Measurements from ENCODE around the gene PALD1. TPM values are rescaled to one million over a fixed set of nuclear protein-coding genes. Genes with fewer than 3 reads are reported as not detected.

PALD1 gene
- total and polyA plus RNA-seq, 2 of the 4 experiments (the other 2 are of a cell fraction): 0.12 to 0.18 TPM

DNA sequence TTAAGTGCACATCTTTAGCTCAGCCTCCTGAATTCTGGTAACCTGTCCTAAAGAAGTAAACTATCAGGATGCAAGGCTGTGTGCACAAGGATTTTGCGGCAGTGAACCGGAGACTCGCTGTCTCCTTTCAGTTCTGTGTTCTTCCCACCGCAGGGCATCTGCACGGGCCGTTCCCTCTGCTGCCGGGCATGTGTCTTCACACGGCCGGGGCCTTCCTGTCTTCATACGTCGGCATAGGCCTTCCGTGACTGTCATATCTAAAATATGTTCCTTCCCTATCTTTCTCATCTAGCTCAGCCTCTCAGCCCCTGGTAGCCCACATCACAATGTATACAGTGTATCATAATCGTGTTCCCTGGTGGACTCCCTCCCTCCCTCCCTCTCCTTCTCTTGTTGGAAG is 16.4 kb downstream of the PALD1 start:
- Histone ChIP-seq H3K23ac (ENCODE audit: low read depth, low read length) (no peak overlapping the region), H2AFZ (replicated peaks; ENCODE audit: low read length, poor library complexity) (no peak overlapping the region), H3K9ac (ENCODE audit: low read depth, low read length) (no peak overlapping the region), H2BK5ac (ENCODE audit: low read depth, low read length, poor library complexity, severe bottlenecking) (no peak overlapping the region), H3K9me3 (ENCODE audit: control insufficient read depth, insufficient read depth, low read length) (no peaks in the 10 kb centered on the region), H3K4ac (ENCODE audit: low read depth, low read length) (no peak overlapping the region), H4K8ac (ENCODE audit: low read depth in 2 of 2, low read length in 2 of 2) (no peak overlapping the region), H3K27ac (ENCODE audit: insufficient read depth, low read length) (no peak overlapping the region), H3K79me1 (ENCODE audit: low read depth in 1 of 2, low read length in 2 of 2) (no peaks in the 10 kb centered on the region), H3K14ac (replicated peaks; ENCODE audit: low read depth, low read length) (no peak overlapping the region), H4K91ac (ENCODE audit: insufficient read depth, low read depth, low read length) (no peak overlapping the region), H2AK9ac (replicated peaks; ENCODE audit: low read depth, low read length, poor library complexity) (no peak overlapping the region), H4K5ac (ENCODE audit: low read depth, low read length) (no peak overlapping the region), H3K4me2 (ENCODE audit: low read depth, low read length) (no peak overlapping the region), H3K9me1 (ENCODE audit: insufficient read depth, low read length) (no peaks in the 10 kb centered on the region), H2BK15ac (ENCODE audit: low read depth, low read length) (no peak overlapping the region), H3K4me1 (ENCODE audit: control insufficient read depth, insufficient read depth, low read length) (no peaks in the 10 kb centered on the region; the same call in 1 of the 2 replicates), H2BK120ac (ENCODE audit: low read depth, low read length) (no peak overlapping the region), H4K20me1 (ENCODE audit: insufficient read depth, low read length) (no peaks in the 10 kb centered on the region), H3K27me3 (ENCODE audit: control insufficient read depth, insufficient read depth, low read length) (peaks cover 25% of the 10 kb centered on the region), H2AK5ac (ENCODE audit: low read depth, low read length) (no peak overlapping the region), H3K56ac (ENCODE audit: extremely low read depth, insufficient read depth, low read length) (no peak overlapping the region), H3K18ac (ENCODE audit: low read depth, low read length) (no peak overlapping the region), H3K4me3 (ENCODE audit: insufficient read depth, low read depth, low read length) (no peak overlapping the region), H2BK20ac (ENCODE audit: low read depth, low read length) (no peak overlapping the region), H3K36me3 (ENCODE audit: control insufficient read depth, insufficient read depth, low read length) (no peaks in the 10 kb centered on the region)
- in situ Hi-C loops (cut with MboI; ENCODE audit: low sequenced_read_pairs): no loop called here
- intact Hi-C loops (cut with micrococcal nuclease): no loop called here
- WGBS, 2 experiments (ENCODE audit: extremely low coverage in 2 of 2, insufficient read length in 1 of 2): no CpG with 5 or more reads among the region's 13 CpGs
- DNase-seq (no peak), ATAC-seq (ENCODE audit: low read depth) (no peak)
- ChIA-PET POLR2A (ENCODE audit: unreplicated experiment) (no interaction called here), CTCF (interaction anchor here (1.0 kb wide), 1 partner anchor 9 kb away, joined by 3 read pairs; no protein-coding TSS in a partner anchor)
- TF ChIP-seq RFX5 (IDR thresholded peaks at IDR 0.05; ENCODE audit: low read depth, low read length): no peak
- TF ChIP-seq CHD1 (IDR thresholded peaks at IDR 0.05; ENCODE audit: low read depth, low read length): no peak
- no peak for TF ChIP-seq MXI1 (IDR thresholded peaks at IDR 0.05; ENCODE audit: borderline replicate concordance, low read depth, low read length)
- no peak for TF ChIP-seq ELK1 (IDR thresholded peaks at IDR 0.05; ENCODE audit: borderline replicate concordance, low read depth, low read length)
- no peak for TF ChIP-seq MAFK (IDR thresholded peaks at IDR 0.05; ENCODE audit: low read depth, low read length)
- TF ChIP-seq SMC3 (IDR thresholded peaks at IDR 0.05; ENCODE audit: low read depth, low read length): no peak
- no peak for TF ChIP-seq CEBPB (IDR thresholded peaks at IDR 0.05; ENCODE audit: low read depth, low read length)
- dilution Hi-C loops (cut with HindIII; ENCODE audit: low sequenced_read_pairs, unreplicated experiment): no loop called here
- no TSS peak for BruUV-seq (replicated peaks)

Measured in IMR-90 (cell line).